Small intestine (tissue), 7 donors: ENCODE results near the gene CDH13. TPM values are rescaled to one million over a fixed set of nuclear protein-coding genes. Genes with fewer than 3 reads are reported as not detected.

Experiments used
- DNase-seq, 2 donors: peaks; one replicate each; pipeline versions ENCODE4 v3.0.0 to v3.0.0-alpha.2; 2013
- FAIRE-seq: peaks from 2 replicates; lab custom pipeline; 2012; peaks lifted over from hg19 to GRCh38; lab: Jason Lieb, UNC
- H3K27ac ChIP-seq, 3 donors: one replicate each; pipeline ENCODE4 v1.5.1; 2013; ENCODE audit warnings: low read length in 2 of 3, mild to moderate bottlenecking in 2 of 3, control low read depth in 1 of 3, inconsistent platforms in 1 of 3, low read depth in 1 of 3, moderate library complexity in 1 of 3
- H3K27me3 ChIP-seq, 3 donors: one replicate each; pipeline ENCODE4 v1.6.1; 2013; ENCODE audit warnings: low read length in 3 of 3, inconsistent platforms in 1 of 3; ENCODE audit not compliant: control insufficient read depth in 3 of 3, insufficient read depth in 3 of 3
- H3K36me3 ChIP-seq, 3 donors: one replicate each; pipeline ENCODE4 v1.6.1; 2013; ENCODE audit warnings: low read length in 3 of 3, inconsistent platforms in 1 of 3, low read depth in 1 of 3, mild to moderate bottlenecking in 1 of 3, moderate library complexity in 1 of 3; ENCODE audit not compliant: control insufficient read depth in 3 of 3, insufficient read depth in 2 of 3
- H3K4me1 ChIP-seq, 3 donors: one replicate each; pipeline ENCODE4 v1.6.1; 2013; ENCODE audit warnings: low read length in 2 of 3, inconsistent platforms in 1 of 3, low read depth in 1 of 3, mild to moderate bottlenecking in 1 of 3, moderate library complexity in 1 of 3; ENCODE audit not compliant: control insufficient read depth in 3 of 3, insufficient read depth in 2 of 3
- H3K4me3 ChIP-seq, 3 donors: one replicate each; pipeline ENCODE4 v1.5.1; 2013; ENCODE audit warnings: low read length in 3 of 3, control low read depth in 1 of 3, inconsistent platforms in 1 of 3, low read depth in 1 of 3, mild to moderate bottlenecking in 1 of 3, moderate library complexity in 1 of 3
- H3K9me3 ChIP-seq, 2 donors: one replicate each; pipeline ENCODE4 v1.6.1; 2013; ENCODE audit warnings: low read depth in 1 of 2, low read length in 1 of 2; ENCODE audit not compliant: control insufficient read depth in 2 of 2, insufficient read depth in 1 of 2
- WGBS, 3 donors: extraction: QIAGEN DNeasy Blood & Tissue Kit; methylation state at CpG; one replicate each; pipeline ENCODE4 v1.1.7; 2013; 5-methylcytosine and 5-hydroxymethylcytosine counted together
- polyA plus RNA-seq, 4 donors: library from polyadenylated mRNA; stranded (reverse) in 3 of 4; unstranded in 1 of 4; fragments of 200-250 nt in 3 of 4; fragments of 120-200 nt in 1 of 4; gene quantifications; one replicate each; pipeline versions ENCODE4 v1.2.1 to v1.2.3, GENCODE V29; 2013
- donor health status: healthy with polysubstance abuse.
- donor health status: control.
- donor health status: control.
- donor health status: Bipolar disorder and iron deficiency.
- donor health status: healthy.

CDH13 gene
- polyA plus RNA-seq, 4 donors, result 0.27 to 15.0 (median 2.9) TPM; not detected in 1

- Histone ChIP-seq H3K36me3 (no peaks in the 10 kb centered on the region), H3K27ac (no peak overlapping the region), H3K4me1 (no peaks in the 10 kb centered on the region), H3K9me3 (no peaks in the 10 kb centered on the region), H3K27me3 (no peaks in the 10 kb centered on the region), H3K4me3 (no peak overlapping the region)
- no peak for DNase-seq
- WGBS, 3 donors, result 80 to 87% (median 81%) methylated on average over 7 of the region's 7 CpGs
- FAIRE-seq, result no peak
Observed at GRCh38 chr16:83627996-83628395, 1001.2 kb downstream of the CDH13 start.

- no peaks in the 10 kb centered on the region for H3K36me3 ChIP-seq
- no peak for FAIRE-seq
- no peak for DNase-seq
- H3K9me3 ChIP-seq, result no peaks in the 10 kb centered on the region
- no peak overlapping the region for H3K27ac ChIP-seq
- 56 to 71% (median 68%) methylated on average over 3 of the region's 3 CpGs for WGBS, 3 donors
- no peak overlapping the region for H3K4me3 ChIP-seq
- H3K4me1 ChIP-seq, result no peaks in the 10 kb centered on the region
- H3K27me3 ChIP-seq, result no peaks in the 10 kb centered on the region
Observed at GRCh38 chr16:83629426-83629825, 1002.7 kb downstream of the CDH13 start.

- Histone ChIP-seq H3K27me3 (no peaks in the 10 kb centered on the region), H3K36me3 (no peaks in the 10 kb centered on the region), H3K4me1 (no peaks in the 10 kb centered on the region), H3K9me3 (no peaks in the 10 kb centered on the region), H3K27ac (no peak overlapping the region), H3K4me3 (no peak overlapping the region)
- FAIRE-seq (no peak), DNase-seq (no peak)
- 63 to 74% (median 71%) methylated on average over 5 of the region's 5 CpGs for WGBS, 3 donors
Observed at GRCh38 chr16:83629836-83630235, 1003.1 kb downstream of the CDH13 start.

- Histone ChIP-seq H3K4me3 (no peak overlapping the region), H3K27me3 (no peaks in the 10 kb centered on the region), H3K36me3 (no peaks in the 10 kb centered on the region), H3K9me3 (no peaks in the 10 kb centered on the region), H3K27ac (no peak overlapping the region), H3K4me1 (no peaks in the 10 kb centered on the region)
- FAIRE-seq (no peak), DNase-seq (no peak)
- WGBS, 3 donors, result 68 to 86% (median 79%) methylated on average over 6 of the region's 6 CpGs
Observed at GRCh38 chr16:83630979-83631378, 1004.2 kb downstream of the CDH13 start.

GRCh38 chr16:83633286-83633685 lies 1006.5 kb downstream of the CDH13 start:
- no peak for FAIRE-seq

GRCh38 chr16:83648347-83648746 lies 1021.6 kb downstream of the CDH13 start:
- 57 to 80% (median 69%) methylated on average over 5 of the region's 5 CpGs for WGBS, 3 donors

More at GRCh38 chr16:83633286-83633685, 1006.5 kb downstream of the CDH13 start:
- Histone ChIP-seq H3K27me3 (no peaks in the 10 kb centered on the region), H3K27ac (no peak overlapping the region), H3K4me3 (no peak overlapping the region), H3K4me1 (no peaks in the 10 kb centered on the region), H3K36me3 (no peaks in the 10 kb centered on the region), H3K9me3 (no peaks in the 10 kb centered on the region)
- no peak for DNase-seq
- 93 to 96% (median 94%) methylated on average over 9 of the region's 9 CpGs for WGBS, 3 donors

GRCh38 chr16:83651871-83652270 lies 1025.1 kb downstream of the CDH13 start:
- Histone ChIP-seq H3K27me3 (no peaks in the 10 kb centered on the region), H3K36me3 (no peaks in the 10 kb centered on the region), H3K9me3 (no peaks in the 10 kb centered on the region), H3K4me3 (no peak overlapping the region), H3K27ac (no peak overlapping the region), H3K4me1 (no peaks in the 10 kb centered on the region)
- no peak for DNase-seq
- 74 to 85% (median 85%) methylated on average over 8 of the region's 8 CpGs for WGBS, 3 donors
- FAIRE-seq, result no peak

More at GRCh38 chr16:83648347-83648746, 1021.6 kb downstream of the CDH13 start:
- H3K9me3 ChIP-seq, result no peaks in the 10 kb centered on the region
- no peak overlapping the region for H3K4me3 ChIP-seq
- no peak overlapping the region for H3K27ac ChIP-seq
- no peaks in the 10 kb centered on the region for H3K27me3 ChIP-seq
- no peak for FAIRE-seq
- DNase-seq, result no peak
- H3K4me1 ChIP-seq, result no peaks in the 10 kb centered on the region
- no peaks in the 10 kb centered on the region for H3K36me3 ChIP-seq

GRCh38 chr16:83652943-83653342 lies 1026.2 kb downstream of the CDH13 start:
- no peak overlapping the region for H3K4me3 ChIP-seq
- WGBS, 3 donors, result 79 to 81% (median 80%) methylated on average over 9 of the region's 9 CpGs
- H3K27me3 ChIP-seq, result no peaks in the 10 kb centered on the region
- no peak overlapping the region for H3K27ac ChIP-seq
- DNase-seq (no peak), FAIRE-seq (no peak)
- H3K4me1 ChIP-seq, result no peaks in the 10 kb centered on the region
- H3K36me3 ChIP-seq, result no peaks in the 10 kb centered on the region
- no peaks in the 10 kb centered on the region for H3K9me3 ChIP-seq

GRCh38 chr16:83653785-83654184 lies 1027.0 kb downstream of the CDH13 start:
- WGBS, 3 donors, result 79 to 90% (median 88%) methylated on average over 6 of the region's 6 CpGs
- H3K27ac ChIP-seq, result no peak overlapping the region
- FAIRE-seq (no peak), DNase-seq (no peak)
- no peaks in the 10 kb centered on the region for H3K36me3 ChIP-seq
- H3K9me3 ChIP-seq, result no peaks in the 10 kb centered on the region
- H3K4me1 ChIP-seq, result no peaks in the 10 kb centered on the region
- no peak overlapping the region for H3K4me3 ChIP-seq
- no peaks in the 10 kb centered on the region for H3K27me3 ChIP-seq
